GM12872 (cell line): ENCODE data around the gene NOP16.
A peak's percentile ranks its signal among the peaks of the same experiment; 100 is the strongest.

Experiments used
- CTCF ChIP-seq: IDR thresholded peaks from 3 replicates; pipeline ENCODE4 v1.5.1; 2011; ENCODE audit warnings: low read depth, mild to moderate bottlenecking, low read length, moderate library complexity; ENCODE audit not compliant: insufficient read depth

NOP16 gene

DNA sequence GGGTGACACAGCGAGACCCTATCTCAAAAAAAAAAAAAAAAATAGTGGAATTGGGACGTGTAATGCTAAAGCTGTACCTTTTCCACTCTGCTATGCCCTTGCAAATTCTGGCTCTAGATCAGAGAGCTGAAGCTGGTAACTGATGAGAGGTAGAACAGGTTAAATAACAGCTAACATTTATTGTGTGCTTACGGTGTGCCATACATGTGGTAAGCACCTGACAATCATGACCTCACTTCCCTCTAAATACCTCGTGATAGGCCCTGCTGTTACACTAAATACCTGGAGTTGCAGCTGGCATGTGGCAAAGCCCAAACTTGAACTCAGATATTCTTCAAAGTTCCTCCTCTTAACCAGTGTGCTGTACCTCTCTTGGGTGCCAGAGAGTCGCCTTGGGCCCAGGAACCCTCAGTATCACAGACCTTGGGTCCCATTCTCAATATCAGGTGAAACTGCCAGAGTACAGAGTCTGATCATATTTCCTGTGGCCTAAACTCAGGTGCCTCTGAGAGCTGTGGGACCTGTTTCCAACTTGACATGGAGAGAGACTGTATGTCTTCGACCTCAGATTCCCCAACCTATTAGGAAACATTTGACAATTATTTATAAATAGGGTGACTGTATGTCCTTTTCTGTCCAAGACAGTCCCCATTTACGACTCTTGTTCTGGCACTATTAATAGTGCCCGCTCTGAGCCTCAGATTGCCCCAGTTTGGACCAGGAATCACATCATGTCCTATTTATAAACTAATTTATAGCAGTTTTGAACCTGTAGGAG is 18.3 kb downstream of the NOP16 start:
- no peak for TF ChIP-seq CTCF

DNA sequence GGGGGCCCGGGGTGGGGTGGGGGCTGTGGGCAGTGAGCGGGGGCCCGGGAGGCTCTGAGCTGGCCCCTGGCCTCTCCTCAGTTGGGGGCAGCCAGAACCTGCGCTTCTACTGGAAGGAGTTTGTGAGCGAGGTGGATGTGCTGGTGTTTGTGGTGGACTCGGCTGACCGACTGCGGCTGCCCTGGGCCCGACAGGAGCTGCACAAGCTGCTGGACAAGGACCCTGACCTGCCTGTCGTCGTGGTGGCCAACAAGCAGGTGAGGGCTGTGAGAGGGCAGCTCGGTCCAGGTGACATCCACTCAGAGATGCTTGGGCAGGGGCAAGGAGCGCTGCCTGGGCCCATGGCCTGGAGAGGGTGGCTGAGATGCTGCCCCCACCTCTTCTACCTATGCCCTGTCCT is 19.7 kb downstream of the NOP16 start:
- TF ChIP-seq CTCF: no peak

GRCh38 chr5:176366232-176366894 is 22.0 kb downstream of the NOP16 start:
- TF ChIP-seq CTCF: no peak

DNA sequence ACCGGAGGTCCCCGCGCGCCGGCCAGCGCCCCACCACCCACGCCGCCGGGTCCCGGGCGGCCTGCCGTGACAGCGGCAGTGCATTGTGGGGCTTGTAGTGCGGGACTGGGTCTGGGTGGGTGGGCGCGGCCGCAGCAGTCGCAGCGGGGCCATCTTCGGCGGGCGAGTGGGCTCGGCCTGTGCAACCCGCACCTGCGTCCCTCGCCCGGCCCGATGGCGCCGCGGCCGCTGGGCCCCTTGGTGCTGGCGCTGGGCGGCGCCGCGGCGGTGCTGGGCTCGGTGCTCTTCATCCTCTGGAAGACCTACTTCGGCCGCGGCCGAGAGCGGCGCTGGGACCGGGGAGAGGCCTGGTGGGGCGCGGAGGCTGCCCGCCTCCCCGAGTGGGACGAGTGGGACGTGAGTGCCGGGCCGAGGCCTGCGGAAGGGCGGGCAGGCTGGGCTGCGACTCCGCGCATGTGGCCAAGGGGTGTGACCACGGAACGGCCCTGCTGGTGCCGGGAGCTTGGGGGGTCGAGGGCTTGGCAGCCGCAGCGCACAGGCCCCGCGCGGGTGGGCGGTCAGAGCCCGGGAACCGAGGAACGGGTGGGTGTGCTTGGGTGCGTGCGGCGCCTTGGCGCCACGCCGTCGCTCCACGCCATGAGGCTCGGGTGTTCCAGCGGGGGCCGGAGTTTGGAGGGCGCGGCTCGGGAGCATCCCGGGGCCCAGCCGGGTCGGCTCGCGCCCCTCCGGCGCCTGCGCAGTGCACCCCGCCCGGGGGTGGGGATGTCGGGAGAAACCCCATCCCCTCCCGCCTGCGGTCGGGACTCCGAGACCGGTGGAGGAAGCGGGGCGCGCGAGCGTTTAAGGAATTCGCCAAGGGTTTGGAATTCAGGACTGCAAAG is 22.8 kb downstream of the NOP16 start, which contains the start of gene ARL10:
TSS of gene ARL10 (plus strand) at position 137 of the 881 bp plus-strand sequence. CDS start at position 214, 77 bp downstream.
- TF ChIP-seq CTCF: no peak

DNA sequence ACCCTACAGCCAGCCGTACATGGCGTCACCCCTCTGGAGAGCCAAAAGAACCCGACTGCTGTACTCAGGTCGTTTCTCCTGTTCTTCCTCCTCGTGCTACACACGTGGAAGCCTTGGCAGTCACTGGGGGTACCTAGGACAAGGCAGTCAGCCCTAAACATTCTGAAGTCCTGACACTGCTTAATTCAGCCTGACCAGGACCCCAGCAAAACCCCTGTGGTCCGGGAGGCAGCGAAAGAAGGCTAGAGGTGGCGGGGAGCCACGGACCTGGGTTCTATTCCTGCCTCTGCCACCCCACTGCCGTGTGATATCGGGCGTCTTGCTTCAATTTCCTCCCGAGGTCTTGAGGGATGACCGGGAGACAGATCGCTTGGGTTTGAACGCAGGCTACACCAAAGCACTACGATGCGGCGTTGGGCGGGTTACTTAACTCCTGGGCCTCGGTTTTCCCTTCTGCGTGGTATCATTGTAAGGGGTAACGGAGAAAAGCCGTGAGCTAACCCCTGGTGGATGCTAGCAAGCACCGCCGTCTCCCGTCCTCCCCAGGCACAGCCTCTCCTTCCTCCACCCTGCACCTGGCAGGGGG is 23.5 kb downstream of the NOP16 start:
- TF ChIP-seq CTCF: no peak

DNA sequence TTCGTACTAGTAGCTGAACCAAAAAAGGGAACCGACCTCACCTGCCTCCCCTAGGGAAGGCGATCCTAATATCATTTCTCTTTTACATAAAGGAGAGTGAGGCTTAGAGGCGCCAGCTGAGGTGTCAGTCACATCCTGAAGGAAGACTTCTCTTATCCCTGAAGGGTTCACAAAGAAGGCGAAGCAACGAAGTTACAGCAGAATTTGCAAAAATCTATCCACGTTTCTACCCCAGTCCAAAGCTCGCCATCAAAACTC is 26.2 kb downstream of the NOP16 start:
- TF ChIP-seq CTCF: no peak

DNA sequence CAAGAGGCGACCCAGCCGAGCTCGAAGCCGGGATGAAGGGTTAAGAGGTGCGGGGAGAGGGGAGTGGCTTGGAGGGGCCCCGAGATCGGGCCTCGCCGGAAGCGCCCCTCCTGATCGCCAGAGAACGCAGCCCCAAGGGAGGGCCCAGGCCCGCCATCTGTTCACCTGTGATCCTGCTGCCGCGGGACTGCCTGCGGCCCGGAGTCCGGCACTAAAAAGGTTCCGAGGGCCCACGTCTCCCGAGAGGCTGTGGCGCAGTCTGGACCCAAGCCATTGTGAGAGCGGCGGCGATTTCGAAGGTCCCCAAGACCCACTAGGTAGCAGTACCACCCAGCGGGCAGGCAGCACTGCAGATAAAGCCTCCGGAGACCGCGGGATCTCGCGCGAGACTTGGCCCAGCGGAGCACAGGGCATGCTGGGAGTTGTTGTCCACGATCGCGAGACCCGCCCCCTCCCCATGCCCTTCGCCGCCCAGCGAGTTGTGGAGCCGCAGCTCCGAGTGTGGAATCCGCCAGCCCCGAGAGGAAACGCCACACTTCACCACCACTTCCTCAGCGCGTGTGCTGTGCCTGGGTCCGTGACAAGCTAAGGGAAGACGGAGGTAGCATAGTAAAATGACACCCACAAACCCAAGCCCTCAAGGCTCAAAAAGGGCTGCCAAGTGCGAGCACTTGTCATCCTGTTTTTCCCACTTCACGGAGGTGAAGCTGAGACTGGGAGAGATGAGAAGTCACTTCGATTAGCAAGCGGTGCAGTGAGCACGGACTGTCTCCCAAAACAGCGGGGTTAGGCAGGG is 26.8 kb downstream of the NOP16 start, which contains the start of gene KIAA1191:
TSS of gene KIAA1191 (minus strand) at position 328 of the 796 bp plus-strand sequence. CDS start 2,256 bp downstream, outside the sequence.
- peak; percentile 31; the same call in 1 of the 3 replicates for TF ChIP-seq CTCF
